A673 (cell line): ENCODE measurements around the gene KATNAL2. TPM values are rescaled to one million over a fixed set of nuclear protein-coding genes. Genes with fewer than 3 reads are reported as not detected.

Experiments
- BruUV-seq: library from RNA; stranded (reverse); fragments of 400-500 nt; replicated peaks from 2 replicates; lab custom pipeline; 2021; lab: Mats Ljungman, UMichigan
- CTCF ChIA-PET: fragments of 300-600 bp; sonication (Branson Sonifier 250); formaldehyde crosslinking; loops from one replicate; lab custom pipeline; 2022; ENCODE audit warnings: antibody characterized with exemption; lab: Charles Lee
- POLR2A ChIA-PET: fragments of 300-600 bp; sonication (Branson Sonifier 250); formaldehyde crosslinking; loops from one replicate; lab custom pipeline; 2022; ENCODE audit warnings: antibody characterized with exemption; ENCODE audit not compliant: low non-redundant PET; lab: Charles Lee
- DNase-seq: peaks from one replicate; pipeline ENCODE4 v3.0.0-alpha.2; 2015; ENCODE audit warnings: low spot score
- H3K27ac ChIP-seq: fragments of 200-600 bp; sonication (generic); 2 replicates; pipeline ENCODE4 v1.5.1; 2016; ENCODE audit warnings: mixed run types, low read depth, mild to moderate bottlenecking, mixed read lengths, antibody characterized with exemption, low read length; ENCODE audit not compliant: poor library complexity, severe bottlenecking
- H3K27me3 ChIP-seq: fragments of 200-600 bp; sonication (generic); replicated peaks from 2 replicates; pipeline ENCODE4 v1.6.1; 2017; ENCODE audit warnings: mixed run types, low read depth, mild to moderate bottlenecking, mixed read lengths, antibody characterized with exemption, low read length; ENCODE audit not compliant: insufficient read depth, poor library complexity
- H3K36me3 ChIP-seq: fragments of 200-600 bp; sonication (generic); 2 replicates; pipeline ENCODE4 v1.6.1; 2016; ENCODE audit warnings: mixed run types, mild to moderate bottlenecking, mixed read lengths, antibody characterized with exemption, low read length; ENCODE audit not compliant: insufficient read depth, poor library complexity, severe bottlenecking
- H3K4me1 ChIP-seq: fragments of 200-600 bp; sonication (generic); 2 replicates; pipeline ENCODE4 v1.6.1; 2017; ENCODE audit warnings: mixed run types, mild to moderate bottlenecking, mixed read lengths, antibody characterized with exemption, low read length; ENCODE audit not compliant: insufficient read depth, poor library complexity, severe bottlenecking
- H3K4me3 ChIP-seq: fragments of 200-600 bp; sonication (generic); 2 replicates; pipeline ENCODE4 v1.5.1; 2016; ENCODE audit warnings: low read depth, mixed run types, mild to moderate bottlenecking, mixed read lengths, low read length; ENCODE audit not compliant: poor library complexity, severe bottlenecking
- H3K9me3 ChIP-seq: fragments of 200-600 bp; sonication (generic); 2 replicates; pipeline ENCODE4 v1.6.1; 2016; ENCODE audit warnings: mixed run types, low read depth, mild to moderate bottlenecking, mixed read lengths, antibody characterized with exemption, low read length; ENCODE audit not compliant: poor library complexity, severe bottlenecking
- EZH2 ChIP-seq: fragments of 200-600 bp; sonication (generic); IDR thresholded peaks from 2 replicates; pipeline ENCODE4 v1.6.1; 2017; ENCODE audit warnings: borderline replicate concordance, low read depth, mild to moderate bottlenecking, mixed read lengths, antibody characterized with exemption, low read length; ENCODE audit not compliant: poor library complexity, severe bottlenecking
- intact Hi-C: fragments of 100-400 bp; cut with micrococcal nuclease; formaldehyde crosslinking; loops from one replicate; pipeline ENCODE4 v1.10.0; 2022; ENCODE audit not compliant: unreplicated experiment
- total RNA-seq: library from RNA; stranded (reverse); gene quantifications from 2 replicates; pipeline ENCODE4 v1.2.3, GENCODE V29; 2021
- TF ChIP-seq, protein P1 (sequence below): fragments of 300-800, 200-600 bp; sonication (generic); conservative IDR thresholded peaks from 2 replicates; pipeline ENCODE4 v1.5.1; 2017; ENCODE audit warnings: low read depth, mild to moderate bottlenecking, antibody characterized with exemption, low read length, moderate library complexity, mixed read lengths

The KATNAL2 gene
- total RNA-seq, 1 experiment from 2014 or later: 10.6 TPM

DNA sequence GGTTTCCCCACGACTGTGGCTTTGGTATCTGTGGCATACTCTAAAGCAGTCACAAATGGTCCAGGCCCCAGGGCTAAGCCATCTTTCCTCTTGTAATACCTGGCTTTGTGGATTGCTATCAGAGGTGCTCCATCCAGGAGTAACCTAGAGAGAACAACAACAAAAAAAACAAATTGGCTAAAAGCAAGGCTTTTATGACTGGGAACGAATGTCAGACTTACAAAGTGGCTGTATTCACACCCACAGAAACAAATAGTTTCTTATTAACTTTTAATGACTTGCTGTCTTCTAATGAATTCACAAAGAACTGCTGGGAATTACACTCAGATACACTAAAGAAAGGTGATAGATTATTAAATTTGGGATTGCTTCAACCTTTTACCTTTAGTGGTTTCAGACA is 197.8 kb downstream of the KATNAL2 start:
- DNase-seq: no peak
- Histone ChIP-seq H3K27ac (no peak overlapping the region), H3K4me1 (no peaks in the 10 kb centered on the region), H3K4me3 (no peak overlapping the region), H3K9me3 (no peaks in the 10 kb centered on the region), H3K27me3 (no peaks in the 10 kb centered on the region), H3K36me3 (peaks cover 25% of the 10 kb centered on the region)
- CTCF ChIA-PET: no interaction called here
- no TSS peak for BruUV-seq
- no peak for TF ChIP-seq EZH2
- TF ChIP-seq, protein P1, sequence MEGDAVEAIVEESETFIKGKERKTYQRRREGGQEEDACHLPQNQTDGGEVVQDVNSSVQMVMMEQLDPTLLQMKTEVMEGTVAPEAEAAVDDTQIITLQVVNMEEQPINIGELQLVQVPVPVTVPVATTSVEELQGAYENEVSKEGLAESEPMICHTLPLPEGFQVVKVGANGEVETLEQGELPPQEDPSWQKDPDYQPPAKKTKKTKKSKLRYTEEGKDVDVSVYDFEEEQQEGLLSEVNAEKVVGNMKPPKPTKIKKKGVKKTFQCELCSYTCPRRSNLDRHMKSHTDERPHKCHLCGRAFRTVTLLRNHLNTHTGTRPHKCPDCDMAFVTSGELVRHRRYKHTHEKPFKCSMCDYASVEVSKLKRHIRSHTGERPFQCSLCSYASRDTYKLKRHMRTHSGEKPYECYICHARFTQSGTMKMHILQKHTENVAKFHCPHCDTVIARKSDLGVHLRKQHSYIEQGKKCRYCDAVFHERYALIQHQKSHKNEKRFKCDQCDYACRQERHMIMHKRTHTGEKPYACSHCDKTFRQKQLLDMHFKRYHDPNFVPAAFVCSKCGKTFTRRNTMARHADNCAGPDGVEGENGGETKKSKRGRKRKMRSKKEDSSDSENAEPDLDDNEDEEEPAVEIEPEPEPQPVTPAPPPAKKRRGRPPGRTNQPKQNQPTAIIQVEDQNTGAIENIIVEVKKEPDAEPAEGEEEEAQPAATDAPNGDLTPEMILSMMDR: no peak
- POLR2A ChIA-PET: no interaction called here
- intact Hi-C loops: no loop called here

GRCh38 chr18:47118981-47119380 is 201.6 kb downstream of the KATNAL2 start:
- POLR2A ChIA-PET: no interaction called here
- CTCF ChIA-PET: no interaction called here
- BruUV-seq: no TSS peak

DNA sequence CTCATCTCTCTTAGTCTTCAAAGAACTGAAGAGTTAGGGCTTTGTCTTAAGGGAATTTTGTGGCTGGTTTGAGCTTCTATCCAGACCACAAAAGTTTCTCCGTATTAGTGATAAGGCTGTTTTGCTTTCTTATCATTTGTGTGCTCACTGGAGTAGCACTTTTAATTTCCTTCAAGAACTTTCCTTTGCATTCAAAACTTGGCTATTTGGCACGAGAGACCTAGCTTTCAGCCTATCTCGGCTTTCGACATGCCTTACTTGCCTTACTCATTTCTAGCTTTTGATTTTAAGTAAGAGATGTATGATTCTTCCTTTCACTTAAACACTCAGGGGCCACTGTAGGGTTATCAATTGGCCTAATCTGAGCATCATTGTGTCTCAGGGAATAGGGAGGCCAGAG is 203.0 kb downstream of the KATNAL2 start:
- Histone ChIP-seq H3K27ac (no peak overlapping the region), H3K9me3 (no peaks in the 10 kb centered on the region), H3K36me3 (peaks cover 10% of the 10 kb centered on the region), H3K27me3 (no peaks in the 10 kb centered on the region), H3K4me3 (no peak overlapping the region), H3K4me1 (no peaks in the 10 kb centered on the region)
- DNase-seq: no peak
- no TSS peak for BruUV-seq
- intact Hi-C loops: no loop called here
- POLR2A ChIA-PET: no interaction called here
- CTCF ChIA-PET: no interaction called here
- no peak for TF ChIP-seq EZH2
- TF ChIP-seq, protein P1: no peak

More at GRCh38 chr18:47118981-47119380, 201.6 kb downstream of the KATNAL2 start:
- Histone ChIP-seq H3K9me3 (no peaks in the 10 kb centered on the region), H3K4me1 (no peaks in the 10 kb centered on the region), H3K27me3 (no peaks in the 10 kb centered on the region), H3K4me3 (no peak overlapping the region), H3K36me3 (peaks cover 9% of the 10 kb centered on the region), H3K27ac (no peak overlapping the region)
- no peak for TF ChIP-seq EZH2
- TF ChIP-seq, protein P1: no peak
- intact Hi-C loops: no loop called here
- no peak for DNase-seq
